AG09319 (cell line): ENCODE measurements around the gene ERP27.

Experiments used
- DNase-seq: peaks from one replicate; pipeline ENCODE4 v3.0.0-alpha.2; 2010; ENCODE audit warnings: low read depth; ENCODE audit errors: extremely low read depth
- TF ChIP-seq, protein P1 (sequence below): IDR thresholded peaks from 2 replicates; pipeline ENCODE4 v1.5.1; 2011; ENCODE audit warnings: low read depth, mild to moderate bottlenecking, inconsistent platforms, low read length, moderate library complexity

ERP27 gene

GRCh38 chr12:14896521-14897169 lies 41.7 kb downstream of the ERP27 start:
- peak; percentile 35 for DNase-seq
- TF ChIP-seq, protein P1, sequence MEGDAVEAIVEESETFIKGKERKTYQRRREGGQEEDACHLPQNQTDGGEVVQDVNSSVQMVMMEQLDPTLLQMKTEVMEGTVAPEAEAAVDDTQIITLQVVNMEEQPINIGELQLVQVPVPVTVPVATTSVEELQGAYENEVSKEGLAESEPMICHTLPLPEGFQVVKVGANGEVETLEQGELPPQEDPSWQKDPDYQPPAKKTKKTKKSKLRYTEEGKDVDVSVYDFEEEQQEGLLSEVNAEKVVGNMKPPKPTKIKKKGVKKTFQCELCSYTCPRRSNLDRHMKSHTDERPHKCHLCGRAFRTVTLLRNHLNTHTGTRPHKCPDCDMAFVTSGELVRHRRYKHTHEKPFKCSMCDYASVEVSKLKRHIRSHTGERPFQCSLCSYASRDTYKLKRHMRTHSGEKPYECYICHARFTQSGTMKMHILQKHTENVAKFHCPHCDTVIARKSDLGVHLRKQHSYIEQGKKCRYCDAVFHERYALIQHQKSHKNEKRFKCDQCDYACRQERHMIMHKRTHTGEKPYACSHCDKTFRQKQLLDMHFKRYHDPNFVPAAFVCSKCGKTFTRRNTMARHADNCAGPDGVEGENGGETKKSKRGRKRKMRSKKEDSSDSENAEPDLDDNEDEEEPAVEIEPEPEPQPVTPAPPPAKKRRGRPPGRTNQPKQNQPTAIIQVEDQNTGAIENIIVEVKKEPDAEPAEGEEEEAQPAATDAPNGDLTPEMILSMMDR, result no peak

DNA sequence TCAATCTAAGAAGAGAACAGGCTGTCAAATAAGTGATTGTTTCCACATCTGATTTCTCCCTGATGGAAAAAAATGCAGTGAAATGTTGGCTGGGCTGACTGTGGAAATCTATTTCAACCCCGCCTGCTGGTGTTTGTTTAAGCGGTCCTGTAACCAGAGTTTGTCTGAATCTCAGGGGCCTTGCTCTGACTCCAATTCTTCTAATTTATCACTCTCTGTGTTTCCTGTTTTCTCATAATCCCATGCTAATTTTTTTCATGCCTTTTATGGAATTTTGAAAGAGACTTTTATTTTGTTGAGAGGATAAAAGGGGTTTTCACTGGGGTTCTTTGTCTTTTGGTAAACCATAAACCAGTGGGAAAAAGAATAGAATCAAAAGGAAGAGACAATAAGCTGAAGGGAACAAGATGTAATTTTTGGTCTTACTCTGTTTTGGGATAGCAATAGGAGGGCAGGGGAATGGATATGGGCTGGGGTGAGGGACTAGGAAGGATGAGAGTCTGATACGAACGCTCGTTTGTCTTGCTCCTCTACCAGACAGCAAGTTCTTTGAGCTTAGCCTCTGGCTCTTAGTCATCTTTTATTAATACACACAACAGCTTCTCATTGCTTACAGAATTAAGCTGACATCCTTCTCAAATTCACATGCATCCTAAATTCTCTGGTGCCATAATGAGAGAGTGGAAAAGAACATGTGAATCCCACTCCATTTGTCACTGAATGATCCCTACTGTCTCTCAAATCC lies 44.7 kb downstream of the ERP27 start:
- no peak for DNase-seq
- TF ChIP-seq, protein P1, result no peak

DNA sequence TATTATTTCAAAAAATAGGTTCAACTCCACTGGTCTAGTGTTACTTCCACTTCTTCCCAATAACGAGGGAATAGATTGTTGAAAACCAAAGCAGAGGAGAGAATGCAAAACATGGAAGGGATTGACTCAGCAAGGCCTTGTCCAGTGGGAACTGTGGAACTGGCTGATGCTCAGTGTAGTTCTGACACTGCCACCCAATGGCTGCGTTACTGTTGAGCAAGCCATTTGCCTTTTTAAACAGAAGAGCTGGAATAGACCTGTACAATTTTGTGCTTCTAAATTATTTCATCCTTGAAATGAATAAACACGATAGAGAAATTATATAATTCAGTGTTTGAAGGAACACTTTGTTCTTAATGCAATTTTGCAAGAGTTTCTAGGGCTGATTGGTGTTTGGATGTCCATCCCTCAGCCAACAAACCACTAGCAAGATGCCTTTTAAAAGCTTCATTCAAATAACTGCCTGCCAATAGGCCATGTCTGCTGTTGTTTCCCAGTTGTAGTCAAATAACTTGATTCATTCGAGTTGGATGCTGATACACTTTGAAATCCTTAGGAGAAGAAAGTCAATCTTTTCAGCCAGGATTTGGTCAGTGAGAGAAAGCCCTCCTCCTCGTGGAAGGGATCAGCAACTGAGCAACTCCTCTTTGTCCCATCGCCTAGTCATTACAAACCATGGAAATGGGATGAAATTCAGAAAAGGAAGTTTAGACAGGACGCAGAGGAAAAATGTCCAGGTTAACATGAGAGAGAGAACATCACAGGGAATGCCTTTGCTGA lies 45.4 kb downstream of the ERP27 start:
- TF ChIP-seq, protein P1, result peak; percentile 15
- DNase-seq, result no peak

DNA sequence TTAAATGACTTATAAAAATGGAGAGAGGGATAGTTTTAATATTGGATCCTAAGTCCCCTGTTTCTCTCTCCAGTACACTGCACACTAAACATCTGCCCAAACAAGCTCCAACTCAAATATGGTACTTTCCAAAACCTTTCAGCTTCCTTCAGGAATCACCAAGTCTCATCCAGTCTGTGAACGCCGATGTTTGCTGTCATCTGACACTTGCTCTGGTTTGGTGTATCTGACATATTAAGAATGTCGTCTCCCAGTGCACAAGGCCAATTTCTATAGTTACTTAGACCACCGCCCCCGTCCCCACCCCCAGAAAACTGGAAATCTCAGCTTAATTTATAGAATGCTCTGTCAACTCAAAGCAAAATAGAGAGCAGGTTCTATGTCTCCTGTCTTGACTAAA lies 47.6 kb downstream of the ERP27 start:
- DNase-seq, result no peak

GRCh38 chr12:14886271-14886670 lies 52.1 kb downstream of the ERP27 start:
- DNase-seq, result no peak
- TF ChIP-seq, protein P1, result no peak

More for the DNA sequence above, 47.6 kb downstream of the ERP27 start:
- TF ChIP-seq, protein P1, result no peak

GRCh38 chr12:14885718-14886221 lies 52.6 kb downstream of the ERP27 start, which contains the start of gene MGP:
Gene MGP, minus strand, starts transcription at chr12:14885854. Its CDS starts 63 bp downstream, at chr12:14885791.
- peak; percentile 34 for DNase-seq
- TF ChIP-seq, protein P1, result no peak
